HG02852 (cell line): ENCODE measurements around the gene TSPYL2.

ENCODE experiments used
- ATAC-seq: cut with Tn5 transposase; IDR thresholded peaks from one replicate; pipeline ENCODE4 v1.9.1; 2021; ENCODE audit warnings: mild to moderate bottlenecking, moderate library complexity; ENCODE audit not compliant: unreplicated experiment

The TSPYL2 gene

GRCh38 chrX:53078943-53079342, 3.2 kb upstream of the TSPYL2 start:
- ATAC-seq = no peak

- no peak for ATAC-seq
Observed at GRCh38 chrX:53080628-53081580, 1.3 kb upstream of the TSPYL2 start.

DNA sequence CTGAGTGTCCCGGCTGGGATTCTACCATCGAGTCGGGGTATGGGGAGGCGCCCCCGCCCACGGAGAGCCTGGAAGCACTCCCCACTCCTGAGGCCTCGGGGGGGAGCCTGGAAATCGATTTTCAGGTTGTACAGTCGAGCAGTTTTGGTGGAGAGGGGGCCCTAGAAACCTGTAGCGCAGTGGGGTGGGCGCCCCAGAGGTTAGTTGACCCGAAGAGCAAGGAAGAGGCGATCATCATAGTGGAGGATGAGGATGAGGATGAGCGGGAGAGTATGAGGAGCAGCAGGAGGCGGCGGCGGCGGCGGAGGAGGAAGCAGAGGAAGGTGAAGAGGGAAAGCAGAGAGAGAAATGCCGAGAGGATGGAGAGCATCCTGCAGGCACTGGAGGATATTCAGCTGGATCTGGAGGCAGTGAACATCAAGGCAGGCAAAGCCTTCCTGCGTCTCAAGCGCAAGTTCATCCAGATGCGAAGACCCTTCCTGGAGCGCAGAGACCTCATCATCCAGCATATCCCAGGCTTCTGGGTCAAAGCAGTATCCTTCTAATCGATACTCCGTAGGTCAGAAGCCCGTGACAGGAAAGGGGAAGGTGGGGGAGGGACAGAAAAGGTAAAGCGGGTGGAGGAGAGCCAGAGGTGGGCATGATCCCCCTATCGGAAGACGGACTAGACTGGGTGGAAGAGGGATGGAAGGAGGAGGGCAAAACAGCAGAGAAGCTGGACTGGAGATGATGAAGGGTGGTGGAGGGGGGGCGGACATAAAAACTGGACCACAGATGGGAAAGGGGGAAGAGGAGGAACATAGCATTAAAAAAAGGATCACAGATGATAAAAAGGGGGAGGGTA, 828 bp downstream of the TSPYL2 start:
- no peak for ATAC-seq

- ATAC-seq = no peak
Observed at GRCh38 chrX:53084043-53084570, 1.9 kb downstream of the TSPYL2 start.

DNA sequence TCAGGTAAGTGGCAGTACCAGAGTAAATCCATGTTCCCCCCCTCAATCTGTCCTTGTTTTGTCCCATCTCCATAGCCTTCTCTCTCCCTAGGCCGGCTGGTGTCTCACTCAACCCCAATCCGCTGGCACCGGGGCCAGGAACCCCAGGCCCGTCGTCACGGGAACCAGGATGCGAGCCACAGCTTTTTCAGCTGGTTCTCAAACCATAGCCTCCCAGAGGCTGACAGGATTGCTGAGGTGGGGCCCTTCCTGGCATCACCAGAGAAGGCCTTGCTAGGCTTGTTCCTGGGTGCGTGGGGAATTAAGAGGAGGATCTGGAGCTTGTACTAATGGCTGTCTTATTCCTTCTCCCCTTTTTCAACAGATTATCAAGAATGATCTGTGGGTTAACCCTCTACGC, 2.7 kb downstream of the TSPYL2 start:
- ATAC-seq = no peak

DNA sequence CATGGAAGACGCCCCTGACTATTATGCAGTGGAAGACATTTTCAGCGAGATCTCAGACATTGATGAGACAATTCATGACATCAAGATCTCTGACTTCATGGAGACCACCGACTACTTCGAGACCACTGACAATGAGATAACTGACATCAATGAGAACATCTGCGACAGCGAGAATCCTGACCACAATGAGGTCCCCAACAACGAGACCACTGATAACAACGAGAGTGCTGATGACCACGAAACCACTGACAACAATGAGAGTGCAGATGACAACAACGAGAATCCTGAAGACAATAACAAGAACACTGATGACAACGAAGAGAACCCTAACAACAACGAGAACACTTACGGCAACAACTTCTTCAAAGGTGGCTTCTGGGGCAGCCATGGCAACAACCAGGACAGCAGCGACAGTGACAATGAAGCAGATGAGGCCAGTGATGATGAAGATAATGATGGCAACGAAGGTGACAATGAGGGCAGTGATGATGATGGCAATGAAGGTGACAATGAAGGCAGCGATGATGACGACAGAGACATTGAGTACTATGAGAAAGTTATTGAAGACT, 3.6 kb downstream of the TSPYL2 start:
- ATAC-seq = no peak

DNA sequence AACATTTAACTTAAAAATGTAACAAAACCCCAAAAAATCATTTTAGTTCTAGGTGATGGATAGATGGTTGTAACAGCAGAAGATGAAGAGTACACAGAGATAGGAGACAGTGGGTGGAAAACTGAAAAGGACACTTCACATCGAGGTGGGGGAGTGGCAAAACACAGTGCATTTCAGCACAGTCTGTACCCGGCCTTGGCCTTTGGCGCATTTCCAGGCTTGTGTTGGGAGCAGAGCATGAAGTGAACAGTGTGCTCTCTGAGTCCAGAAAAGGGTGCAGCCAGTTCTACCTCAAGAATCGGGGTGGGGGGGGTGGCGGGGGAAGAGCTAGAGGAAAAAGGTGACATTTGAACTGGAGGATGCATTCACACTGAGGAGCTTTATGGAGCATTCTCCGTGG, 4.3 kb downstream of the TSPYL2 start:
- no peak for ATAC-seq

DNA sequence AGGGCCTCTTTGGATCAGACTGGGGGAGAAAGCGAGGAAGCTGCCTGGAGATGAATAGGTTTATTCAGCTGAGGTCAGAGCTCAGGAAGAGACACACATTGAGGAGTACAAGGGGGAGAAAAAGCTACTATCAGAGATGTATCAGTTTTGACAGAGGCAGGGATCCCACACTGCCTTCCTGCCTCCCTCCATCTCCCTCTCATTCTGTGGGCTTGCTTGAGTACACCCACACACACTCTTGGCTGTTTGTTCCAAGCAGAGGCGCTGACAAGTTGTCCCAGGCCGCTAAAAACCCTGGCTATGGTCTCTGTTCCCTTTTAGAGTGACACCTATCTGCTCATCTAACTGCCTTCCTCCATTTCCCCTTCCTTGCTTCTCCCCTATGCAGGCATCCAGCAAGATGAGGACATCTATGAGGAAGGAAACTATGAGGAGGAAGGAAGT, 5.2 kb downstream of the TSPYL2 start:
- no peak for ATAC-seq

DNA sequence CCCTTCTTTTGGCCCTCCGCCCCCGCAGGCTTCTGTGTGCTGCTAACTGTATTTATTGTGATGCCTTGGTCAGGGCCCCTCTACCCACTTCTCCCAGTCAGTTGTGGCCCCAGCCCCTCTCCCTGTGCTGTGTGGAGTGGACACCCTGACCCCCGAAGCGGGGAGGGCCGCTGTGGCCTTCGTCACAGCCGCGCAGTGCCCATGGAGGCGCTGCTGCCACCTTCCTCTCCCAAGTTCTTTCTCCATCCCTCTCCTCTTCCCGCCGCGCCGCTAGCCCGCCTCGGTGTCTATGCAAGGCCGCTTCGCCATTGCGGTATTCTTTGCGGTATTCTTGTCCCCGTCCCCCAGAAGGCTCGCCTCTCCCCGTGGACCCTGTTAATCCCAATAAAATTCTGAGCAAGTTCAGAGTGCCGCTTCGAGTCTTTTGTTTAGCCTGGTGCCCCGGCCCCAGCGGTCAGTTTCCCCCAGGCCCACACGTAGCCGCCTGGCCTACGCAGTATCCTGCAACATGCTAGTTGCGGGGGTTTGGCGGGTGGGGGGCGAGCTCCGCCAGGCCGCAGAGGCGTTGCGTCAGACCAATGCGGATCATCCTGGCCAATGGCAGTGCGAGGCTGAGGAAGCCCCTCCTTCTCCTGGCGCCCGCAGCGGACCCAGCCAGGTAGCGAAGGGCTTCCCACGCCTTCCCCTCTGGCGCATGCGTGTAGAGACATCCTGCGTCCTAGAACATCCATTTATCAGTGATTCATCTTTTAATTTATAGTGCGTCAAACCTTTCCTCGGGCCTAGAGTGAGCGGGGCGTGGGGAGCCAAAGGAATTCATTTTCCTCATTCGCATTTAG, 6.2 kb downstream of the TSPYL2 start:
- ATAC-seq = peak; percentile 68

DNA sequence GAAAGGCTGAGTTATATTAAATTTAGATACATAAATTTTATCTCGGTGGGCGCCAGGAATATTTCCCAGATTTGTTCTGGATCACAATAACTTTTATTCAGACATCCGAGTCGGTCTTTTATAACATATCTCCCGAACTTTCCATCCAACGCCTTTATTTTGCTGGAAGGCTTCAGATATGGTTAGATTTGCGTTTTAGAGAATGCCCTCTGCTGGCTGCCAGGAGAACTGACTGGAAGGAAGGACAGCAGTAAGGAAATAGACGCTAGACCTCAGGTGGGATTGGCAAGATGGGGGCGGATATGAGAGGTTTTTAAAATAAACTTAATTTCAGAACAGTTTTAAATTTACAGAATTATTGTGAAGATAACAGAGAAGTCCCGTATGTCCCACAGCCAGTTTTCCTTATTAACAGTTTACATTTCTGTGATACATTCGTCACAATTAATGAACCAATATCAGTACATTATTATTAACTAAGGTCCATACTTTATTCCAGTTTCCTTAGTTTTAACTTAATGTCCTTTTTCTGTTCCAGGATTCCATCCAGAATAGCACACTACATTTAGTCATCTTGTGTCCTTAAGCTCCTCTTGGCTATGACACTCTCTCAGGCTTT, 7.2 kb downstream of the TSPYL2 start:
- no peak for ATAC-seq

GRCh38 chrX:53089925-53090324, 7.8 kb downstream of the TSPYL2 start:
- no peak for ATAC-seq

- ATAC-seq = no peak
Observed at GRCh38 chrX:53091354-53091753, 9.2 kb downstream of the TSPYL2 start.

GRCh38 chrX:53093177-53093655, 11.0 kb downstream of the TSPYL2 start:
- ATAC-seq = peak; percentile 38

GRCh38 chrX:53093748-53094581, 11.8 kb downstream of the TSPYL2 start, which contains the start of gene KANTR:
Gene KANTR, plus strand, starts transcription at chrX:53094142. Its CDS starts 30,131 bp downstream, at chrX:53124273.
- ATAC-seq = peak; percentile 82

GRCh38 chrX:53094582-53094905, 12.4 kb downstream of the TSPYL2 start:
- ATAC-seq = no peak

- ATAC-seq = no peak
Observed at GRCh38 chrX:53095796-53096195, 13.6 kb downstream of the TSPYL2 start.

DNA sequence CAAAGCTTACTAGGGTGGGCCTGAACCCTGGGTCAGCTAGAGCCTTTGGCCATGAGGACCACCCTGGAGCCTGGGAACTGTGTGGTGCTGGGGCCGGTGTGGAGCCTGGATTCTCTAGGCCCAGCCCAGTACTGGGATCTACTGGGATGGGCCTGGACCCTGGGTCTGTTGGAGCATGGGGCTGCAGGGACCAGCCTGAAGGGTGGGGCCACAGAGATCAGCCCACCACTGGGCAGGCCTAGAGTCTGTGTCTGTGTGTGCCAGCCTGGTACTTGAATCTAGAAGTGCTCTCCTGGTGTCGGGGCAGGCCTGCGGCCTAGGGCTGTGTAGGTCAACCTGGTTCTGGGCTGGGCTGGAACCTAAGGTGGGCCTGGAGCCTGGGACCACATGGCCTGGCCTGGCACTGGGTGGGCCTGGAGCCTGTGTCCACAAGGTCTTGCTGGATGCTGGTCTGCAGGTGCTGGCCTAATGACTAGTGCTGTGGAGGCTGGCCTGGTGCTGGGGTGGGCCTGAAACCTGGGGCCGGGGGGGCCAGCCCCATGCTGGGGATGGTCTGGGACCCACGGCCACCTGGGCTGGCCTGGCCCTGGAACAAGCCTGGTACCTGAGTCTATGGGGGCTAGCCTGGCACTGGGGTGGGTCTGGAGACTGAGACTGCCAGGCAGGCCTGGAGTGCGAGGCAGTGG, 32.8 kb downstream of the TSPYL2 start:
- ATAC-seq = no peak

- ATAC-seq = no peak
Observed at GRCh38 chrX:53115550-53115874, 33.3 kb downstream of the TSPYL2 start.
